ENCODE results near the gene ZNF431.
A peak's percentile ranks its signal among the peaks of the same experiment; 100 is the strongest.
"Not testable (repeated sequence)": the region's sequence is repeated elsewhere in the genome, so short reads cannot be mapped to it uniquely, and the experiment has no call there.

Gene ZNF431

GRCh38 chr19:21141787-21142464 lies at the start of gene ZNF431:
TSS of gene ZNF431 (plus strand) at chr19:21142040. CDS start at chr19:21142184, 144 bp downstream.
- DNase-seq (ENCODE audit: low spot score): peak; percentile 99

GRCh38 chr19:21092109-21092508 lies 49.7 kb upstream of the ZNF431 start:
- no peak for DNase-seq (ENCODE audit: low spot score)

GRCh38 chr19:21094347-21095025 lies 47.4 kb upstream of the ZNF431 start:
- DNase-seq (ENCODE audit: low spot score): no peak

GRCh38 chr19:21098291-21098690 lies 43.5 kb upstream of the ZNF431 start:
- DNase-seq (ENCODE audit: low spot score): no peak

GRCh38 chr19:21101521-21102242 lies 40.2 kb upstream of the ZNF431 start:
- DNase-seq (ENCODE audit: low spot score): no peak

GRCh38 chr19:21109116-21109515 lies 32.7 kb upstream of the ZNF431 start:
- no peak for DNase-seq (ENCODE audit: low spot score)

GRCh38 chr19:21110183-21110582 lies 31.7 kb upstream of the ZNF431 start:
- DNase-seq (ENCODE audit: low spot score): no peak

- DNase-seq (ENCODE audit: low spot score): no peak
Measured at GRCh38 chr19:21115430-21115829, 26.4 kb upstream of the ZNF431 start.

- no peak for DNase-seq (ENCODE audit: low spot score)
Measured at GRCh38 chr19:21117041-21117907, 24.6 kb upstream of the ZNF431 start.

- DNase-seq (ENCODE audit: low spot score): no peak
Measured at GRCh38 chr19:21126078-21126477, 15.8 kb upstream of the ZNF431 start.

GRCh38 chr19:21127001-21127400 lies 14.8 kb upstream of the ZNF431 start:
- DNase-seq (ENCODE audit: low spot score): no peak

GRCh38 chr19:21127898-21128297 lies 13.9 kb upstream of the ZNF431 start:
- no peak for DNase-seq (ENCODE audit: low spot score)

GRCh38 chr19:21128901-21129698 lies 12.7 kb upstream of the ZNF431 start:
- DNase-seq (ENCODE audit: low spot score): no peak

GRCh38 chr19:21130097-21130775 lies 11.6 kb upstream of the ZNF431 start:
- no peak for DNase-seq (ENCODE audit: low spot score)

- DNase-seq (ENCODE audit: low spot score): no peak
Measured at GRCh38 chr19:21133633-21134032, 8.2 kb upstream of the ZNF431 start.

GRCh38 chr19:21134934-21135366 lies 6.9 kb upstream of the ZNF431 start:
- no peak for DNase-seq (ENCODE audit: low spot score)

GRCh38 chr19:21135433-21135832 lies 6.4 kb upstream of the ZNF431 start:
- no peak for DNase-seq (ENCODE audit: low spot score)

- DNase-seq (ENCODE audit: low spot score): no peak
Measured at GRCh38 chr19:21138130-21138529, 3.7 kb upstream of the ZNF431 start.

GRCh38 chr19:21141006-21141405 lies 834 bp upstream of the ZNF431 start:
- DNase-seq (ENCODE audit: low spot score): not testable (repeated sequence)

- DNase-seq (ENCODE audit: low spot score): no peak
Measured at GRCh38 chr19:21143428-21143827, 1.6 kb downstream of the ZNF431 start.

- no peak for DNase-seq (ENCODE audit: low spot score)
Measured at GRCh38 chr19:21143854-21144253, 2.0 kb downstream of the ZNF431 start.

All from pons (tissue), 1 donor.